ENCODE measurements around the gene SNRK. TPM values are rescaled to one million over a fixed set of nuclear protein-coding genes. Genes with fewer than 3 reads are reported as not detected.
A peak's percentile ranks its signal among the peaks of the same experiment; 100 is the strongest.

SNRK gene
- total and polyA plus RNA-seq, 11 donors = 9.3 to 41.5 (median 23.0) TPM

GRCh38 chr3:43320288-43320687 lies 33.9 kb downstream of the SNRK start:
- intact Hi-C loops (cut with DNase I) = loop anchor here in 1 of 10 donors (10.0 kb wide), 1 partner anchor 185 kb away; no protein-coding TSS in a partner anchor
- ATAC-seq (no peak), DNase-seq (no peak)
- Histone ChIP-seq H3K27me3 (no peaks in the 10 kb centered on the region), H3K36me3 (peaks cover 0 to 18% (median 0%) of the 10 kb centered on the region in 9 donors), H3K4me1 (peaks cover 6 to 80% (median 70%) of the 10 kb centered on the region in 12 donors), H3K4me3 (no peak overlapping the region), H3K27ac (peak overlapping the region in 3 of 12 donors; percentile 39 to 82 (median 71)), H3K9me3 (peaks cover 0 to 7% (median 0%) of the 10 kb centered on the region in 12 donors)
- WGBS, 4 donors = 88 to 91% (median 90%) methylated on average over 5 of the region's 5 CpGs
- TF ChIP-seq CTCF (IDR thresholded peaks at IDR 0.05) (no peak), POLR2A (IDR thresholded peaks at IDR 0.05) (no peak)

GRCh38 chr3:43323541-43323940 lies 37.2 kb downstream of the SNRK start:
- intact Hi-C loops (cut with DNase I) = loop anchor here in 1 of 10 donors (10.0 kb wide), 1 partner anchor 181 kb away; no protein-coding TSS in a partner anchor
- no peak overlapping the region for H3K4me3 ChIP-seq
- no peak overlapping the region for H3K27ac ChIP-seq
- TF ChIP-seq CTCF (IDR thresholded peaks at IDR 0.05) = no peak
- no peak for TF ChIP-seq POLR2A (IDR thresholded peaks at IDR 0.05)
- peaks cover 0 to 18% (median 0%) of the 10 kb centered on the region in 9 donors for H3K36me3 ChIP-seq
- 97 to 100% (median 100%) methylated on average over 1 of the region's 1 CpG for WGBS, 4 donors
- ATAC-seq (no peak), DNase-seq (no peak)
- H3K27me3 ChIP-seq = no peaks in the 10 kb centered on the region
- H3K4me1 ChIP-seq = peaks cover 0 to 80% (median 72%) of the 10 kb centered on the region in 12 donors
- peaks cover 0 to 7% (median 0%) of the 10 kb centered on the region in 12 donors for H3K9me3 ChIP-seq

- peak overlapping the region in 11 of 12 donors; percentile 51 to 85 (median 74) for H3K27ac ChIP-seq
- no peak overlapping the region for H3K4me3 ChIP-seq
- intact Hi-C loops (cut with DNase I) = loop anchor here in 3 of 10 donors (5.0 to 10.0 kb wide), 3 partner anchors 35 to 178 kb away; partner anchors contain the start of gene SNRK (in 1 of the 3)
- peaks cover 0 to 84% (median 56%) of the 10 kb centered on the region in 12 donors for H3K4me1 ChIP-seq
- ATAC-seq = peak; percentile 63 to 84 (median 78)
- peaks cover 0 to 8% (median under 1%) of the 10 kb centered on the region in 9 donors for H3K36me3 ChIP-seq
- H3K9me3 ChIP-seq = peaks cover 0 to 7% (median 0%) of the 10 kb centered on the region in 12 donors
- DNase-seq = no peak
- no peaks in the 10 kb centered on the region for H3K27me3 ChIP-seq
- 27 to 36% (median 34%) methylated on average over 3 of the region's 3 CpGs for WGBS, 4 donors
- TF ChIP-seq CTCF (IDR thresholded peaks at IDR 0.05) (no peak), POLR2A (IDR thresholded peaks at IDR 0.05) (no peak)
Observed at GRCh38 chr3:43326891-43327581, 40.7 kb downstream of the SNRK start.

GRCh38 chr3:43327582-43327979 lies 41.2 kb downstream of the SNRK start:
- peak overlapping the region in 11 of 12 donors; percentile 51 to 85 (median 74) for H3K27ac ChIP-seq
- DNase-seq (no peak), ATAC-seq (peak in 1 of 4 donors; percentile 17)
- H3K9me3 ChIP-seq = peaks cover 0 to 7% (median 0%) of the 10 kb centered on the region in 12 donors
- intact Hi-C loops (cut with DNase I) = loop anchor here in 3 of 10 donors (5.0 to 10.0 kb wide), 3 partner anchors 35 to 177 kb away; partner anchors contain the start of gene SNRK (in 1 of the 3)
- H3K27me3 ChIP-seq = no peaks in the 10 kb centered on the region
- TF ChIP-seq CTCF (IDR thresholded peaks at IDR 0.05) (no peak), POLR2A (IDR thresholded peaks at IDR 0.05) (no peak)
- peaks cover 0 to 11% (median 6%) of the 10 kb centered on the region in 9 donors for H3K36me3 ChIP-seq
- peaks cover 0 to 84% (median 55%) of the 10 kb centered on the region in 12 donors for H3K4me1 ChIP-seq
- no peak overlapping the region for H3K4me3 ChIP-seq

All from heart left ventricle (tissue), 16 donors.